Measurements from ENCODE around the gene C1GALT1. TPM values are rescaled to one million over a fixed set of nuclear protein-coding genes. Genes with fewer than 3 reads are reported as not detected.
"Not testable (repeated sequence)": the region's sequence is repeated elsewhere in the genome, so short reads cannot be mapped to it uniquely, and the experiment has no call there.

The C1GALT1 gene
- total RNA-seq, 4 donors from 2014 or later: 6.8 to 37.6 (median 16.3) TPM

- no peak for DNase-seq
- Histone ChIP-seq H3K9me3 (peaks cover 0 to 3% of the 10 kb centered on the region in 2 donors), H3K27ac (no peak overlapping the region), H3K4me3 (no peak overlapping the region), H3K4me1 (peaks cover 0 to 3% (median 1%) of the 10 kb centered on the region in 4 donors), H3K27me3 (no peaks in the 10 kb centered on the region), H3K36me3 (peaks cover 0 to 11% (median 0%) of the 10 kb centered on the region in 4 donors)
- WGBS, 2 donors (ENCODE audit: low coverage in 1 of 2): 100% methylated on average over 1 of the region's 1 CpG; no CpG with 5 or more reads in 1 of the 2 donors
- intact Hi-C loops (cut with DNase I; ENCODE audit: low total_unique reads) (no loop called here), in situ Hi-C loops (cut with MboI; ENCODE audit: low pct_ligation_motif_present in 1 of 4, low pct_unique_long_range_greater_than_20kb in 1 of 4, low sequenced_read_pairs in 3 of 4) (no loop called here)
- TF ChIP-seq POLR2A (IDR thresholded peaks at IDR 0.05) (no peak), CTCF (IDR thresholded peaks at IDR 0.05) (no peak), POLR2AphosphoS5 (IDR thresholded peaks at IDR 0.05) (no peak), EP300 (IDR thresholded peaks at IDR 0.05; ENCODE audit: low read depth) (no peak)
These were observed 53.7 kb downstream of the C1GALT1 start for GRCh38 chr7:7236041-7236440.

DNA sequence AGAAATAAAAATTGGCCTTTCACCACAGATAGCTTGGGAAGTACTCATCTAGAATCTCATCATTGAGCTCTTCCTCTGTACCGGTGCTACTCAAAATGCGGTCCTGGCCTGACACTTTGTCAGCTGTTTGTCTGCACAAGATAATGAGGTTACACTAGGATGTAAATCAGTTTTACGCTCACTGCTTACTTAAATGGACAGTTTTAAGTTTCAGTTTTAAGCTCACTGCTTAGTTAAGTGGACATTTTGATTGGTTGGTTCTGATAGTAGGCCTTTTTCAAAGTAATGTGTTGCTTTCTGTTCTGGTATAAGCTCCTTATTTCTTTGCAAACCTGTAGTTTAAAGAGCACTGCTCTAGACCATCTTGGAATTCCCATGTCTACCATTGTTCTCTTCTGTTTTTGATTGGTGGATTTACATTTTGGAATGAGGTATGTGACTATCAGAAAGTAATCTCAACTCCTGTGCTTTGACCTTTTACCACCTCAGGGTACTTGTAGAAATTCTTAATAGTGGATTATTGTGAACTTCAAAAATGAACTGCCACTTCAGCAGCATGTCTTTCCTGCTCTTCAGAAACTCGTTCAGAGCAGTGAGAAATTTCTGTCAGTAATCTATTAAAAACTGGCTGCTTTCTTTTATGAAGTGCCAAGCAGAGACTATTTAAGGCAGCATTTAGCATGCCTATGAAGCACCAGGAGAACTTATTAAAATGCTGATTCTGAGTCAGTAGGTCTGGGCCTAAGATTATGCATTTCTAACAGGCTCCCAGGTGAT, 55.0 kb downstream of the C1GALT1 start:
- in situ Hi-C loops (cut with MboI; ENCODE audit: low pct_ligation_motif_present in 1 of 4, low pct_unique_long_range_greater_than_20kb in 1 of 4, low sequenced_read_pairs in 3 of 4) (no loop called here), intact Hi-C loops (cut with DNase I; ENCODE audit: low total_unique reads) (no loop called here)
- H3K9me3 ChIP-seq: no peaks in the 10 kb centered on the region
- no peak for DNase-seq
- TF ChIP-seq POLR2A (IDR thresholded peaks at IDR 0.05) (no peak), CTCF (IDR thresholded peaks at IDR 0.05) (no peak), POLR2AphosphoS5 (IDR thresholded peaks at IDR 0.05) (no peak)
- H3K27ac ChIP-seq: no peak overlapping the region
- H3K36me3 ChIP-seq: peaks cover 0 to 11% (median 0%) of the 10 kb centered on the region in 4 donors
- H3K4me1 ChIP-seq: peaks cover 0 to 3% (median 1%) of the 10 kb centered on the region in 4 donors
- no peaks in the 10 kb centered on the region for H3K27me3 ChIP-seq
- 54 to 72% methylated on average over 2 to 4 of the region's 4 CpGs for WGBS, 2 donors (ENCODE audit: low coverage in 1 of 2)
- no peak overlapping the region for H3K4me3 ChIP-seq

GRCh38 chr7:7237978-7238267, 55.6 kb downstream of the C1GALT1 start:
- in situ Hi-C loops (cut with MboI; ENCODE audit: low pct_ligation_motif_present in 1 of 4, low pct_unique_long_range_greater_than_20kb in 1 of 4, low sequenced_read_pairs in 3 of 4) (no loop called here), intact Hi-C loops (cut with DNase I; ENCODE audit: low total_unique reads) (no loop called here)
- no peak for DNase-seq
- Histone ChIP-seq H3K27me3 (no peaks in the 10 kb centered on the region), H3K9me3 (no peaks in the 10 kb centered on the region), H3K4me1 (peaks cover 0 to 3% (median 1%) of the 10 kb centered on the region in 4 donors), H3K27ac (no peak overlapping the region), H3K4me3 (no peak overlapping the region), H3K36me3 (peaks cover 0 to 11% (median 0%) of the 10 kb centered on the region in 4 donors)
- 50 to 74% methylated on average over 1 of the region's 1 CpG for WGBS, 2 donors (ENCODE audit: low coverage in 1 of 2)
- no peak for TF ChIP-seq POLR2AphosphoS5 (IDR thresholded peaks at IDR 0.05)

DNA sequence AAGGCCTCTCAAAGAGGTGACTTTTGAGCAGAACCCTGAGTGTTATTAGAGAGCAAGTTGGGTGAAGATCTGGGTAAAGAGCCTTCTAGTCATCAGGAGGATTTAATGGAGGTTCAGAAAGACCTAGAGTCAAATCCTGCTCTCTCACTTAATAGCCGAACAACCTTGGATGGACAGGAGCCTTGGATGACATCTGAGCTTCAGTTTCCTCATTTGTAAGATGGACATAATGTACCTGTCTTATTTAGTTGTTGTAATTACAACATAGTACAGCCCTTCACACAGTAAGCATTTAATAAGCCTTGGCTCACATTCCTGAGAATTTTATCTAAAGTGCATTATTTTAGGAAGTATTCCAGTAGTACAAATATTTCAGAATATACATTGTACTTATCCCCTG, 57.0 kb downstream of the C1GALT1 start:
- intact Hi-C loops (cut with DNase I; ENCODE audit: low total_unique reads) (no loop called here), in situ Hi-C loops (cut with MboI; ENCODE audit: low pct_ligation_motif_present in 1 of 4, low pct_unique_long_range_greater_than_20kb in 1 of 4, low sequenced_read_pairs in 3 of 4) (no loop called here)
- Histone ChIP-seq H3K27me3 (no peaks in the 10 kb centered on the region), H3K36me3 (peaks cover 0 to 19% (median 0%) of the 10 kb centered on the region in 4 donors), H3K27ac (no peak overlapping the region), H3K4me3 (no peak overlapping the region), H3K4me1 (peaks cover 0 to 3% (median 1%) of the 10 kb centered on the region in 4 donors), H3K9me3 (no peaks in the 10 kb centered on the region)
- DNase-seq: no peak
- WGBS, 2 donors (ENCODE audit: low coverage in 1 of 2): 100% methylated on average over 1 of the region's 1 CpG
- TF ChIP-seq EP300 (IDR thresholded peaks at IDR 0.05; ENCODE audit: low read depth) (no peak), POLR2AphosphoS5 (IDR thresholded peaks at IDR 0.05) (no peak), CTCF (IDR thresholded peaks at IDR 0.05) (no peak), POLR2A (IDR thresholded peaks at IDR 0.05) (no peak)

- intact Hi-C loops (cut with DNase I; ENCODE audit: low total_unique reads): no loop called here
- Histone ChIP-seq H3K9me3 (no peaks in the 10 kb centered on the region), H3K27ac (no peak overlapping the region), H3K36me3 (peaks cover 0 to 14% (median 0%) of the 10 kb centered on the region in 4 donors), H3K4me3 (no peak overlapping the region), H3K27me3 (no peaks in the 10 kb centered on the region), H3K4me1 (no peaks in the 10 kb centered on the region)
- WGBS, 2 donors (ENCODE audit: low coverage in 1 of 2): 85 to 93% methylated on average over 3 of the region's 3 CpGs
- TF ChIP-seq POLR2AphosphoS5 (IDR thresholded peaks at IDR 0.05): no peak
- TF ChIP-seq CTCF (IDR thresholded peaks at IDR 0.05): no peak
- TF ChIP-seq POLR2A (IDR thresholded peaks at IDR 0.05): no peak
- TF ChIP-seq EP300 (IDR thresholded peaks at IDR 0.05; ENCODE audit: low read depth): no peak
- DNase-seq: no peak
- in situ Hi-C loops (cut with MboI; ENCODE audit: low pct_ligation_motif_present in 1 of 4, low pct_unique_long_range_greater_than_20kb in 1 of 4, low sequenced_read_pairs in 3 of 4): no loop called here
These were observed 60.6 kb downstream of the C1GALT1 start for GRCh38 chr7:7242899-7243298.

- H3K36me3 ChIP-seq; DNase-seq; H3K9me3 ChIP-seq; H3K27ac ChIP-seq; intact Hi-C loops (cut with DNase I; ENCODE audit: low total_unique reads); H3K4me1 ChIP-seq; H3K4me3 ChIP-seq; H3K27me3 ChIP-seq; in situ Hi-C loops (cut with MboI; ENCODE audit: low pct_ligation_motif_present in 1 of 4, low pct_unique_long_range_greater_than_20kb in 1 of 4, low sequenced_read_pairs in 3 of 4): not testable (repeated sequence)
- WGBS, 2 donors (ENCODE audit: low coverage in 1 of 2): 92 to 94% methylated on average over 2 to 13 of the region's 13 CpGs
These were observed 62.9 kb downstream of the C1GALT1 start for GRCh38 chr7:7245233-7245632.
